OCI-LY1 (cell line): Measurements from ENCODE around the gene ABHD16A.

ENCODE experiments used
- EZH2 ChIP-seq: fragments of 200-600 bp; sonication (generic), shearing (Covaris generic); IDR thresholded peaks from 2 replicates; pipeline ENCODE4 v1.8.0; 2017; ENCODE audit warnings: borderline replicate concordance, mixed run types, mild to moderate bottlenecking, antibody characterized with exemption, low read length, moderate library complexity, mixed read lengths
- TF ChIP-seq, protein P1 (sequence below): fragments of 200-600 bp; sonication (generic), shearing (Covaris generic); IDR thresholded peaks from 2 replicates; pipeline ENCODE4 v1.5.1; 2017; ENCODE audit warnings: mild to moderate bottlenecking, antibody characterized with exemption, low read length, moderate library complexity, mixed read lengths

DNA sequence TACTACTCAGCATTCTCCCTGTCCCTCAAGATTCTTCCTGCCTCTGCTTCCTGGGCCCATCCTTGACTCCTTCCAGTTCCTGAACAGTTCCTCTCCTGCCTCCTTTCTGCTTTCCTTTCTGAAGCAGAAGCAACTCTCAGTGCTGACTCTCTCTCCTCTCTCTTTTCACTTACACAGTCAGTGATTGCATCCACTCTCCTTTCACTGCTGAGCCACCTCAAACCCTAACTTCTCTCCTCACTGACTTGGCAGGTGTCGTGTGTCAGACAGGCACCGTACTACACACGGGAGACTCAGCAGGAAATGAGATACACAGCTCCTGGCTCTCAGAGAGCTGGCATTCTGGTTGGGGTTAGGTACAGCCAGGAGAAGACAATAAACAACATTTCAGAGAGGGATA lies 5.6 kb downstream of the ABHD16A start:
- TF ChIP-seq, protein P1, sequence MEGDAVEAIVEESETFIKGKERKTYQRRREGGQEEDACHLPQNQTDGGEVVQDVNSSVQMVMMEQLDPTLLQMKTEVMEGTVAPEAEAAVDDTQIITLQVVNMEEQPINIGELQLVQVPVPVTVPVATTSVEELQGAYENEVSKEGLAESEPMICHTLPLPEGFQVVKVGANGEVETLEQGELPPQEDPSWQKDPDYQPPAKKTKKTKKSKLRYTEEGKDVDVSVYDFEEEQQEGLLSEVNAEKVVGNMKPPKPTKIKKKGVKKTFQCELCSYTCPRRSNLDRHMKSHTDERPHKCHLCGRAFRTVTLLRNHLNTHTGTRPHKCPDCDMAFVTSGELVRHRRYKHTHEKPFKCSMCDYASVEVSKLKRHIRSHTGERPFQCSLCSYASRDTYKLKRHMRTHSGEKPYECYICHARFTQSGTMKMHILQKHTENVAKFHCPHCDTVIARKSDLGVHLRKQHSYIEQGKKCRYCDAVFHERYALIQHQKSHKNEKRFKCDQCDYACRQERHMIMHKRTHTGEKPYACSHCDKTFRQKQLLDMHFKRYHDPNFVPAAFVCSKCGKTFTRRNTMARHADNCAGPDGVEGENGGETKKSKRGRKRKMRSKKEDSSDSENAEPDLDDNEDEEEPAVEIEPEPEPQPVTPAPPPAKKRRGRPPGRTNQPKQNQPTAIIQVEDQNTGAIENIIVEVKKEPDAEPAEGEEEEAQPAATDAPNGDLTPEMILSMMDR = no peak
- TF ChIP-seq EZH2 = no peak
